HepG2 (cell line): ENCODE results near the gene WBP1. TPM values are rescaled to one million over a fixed set of nuclear protein-coding genes. Genes with fewer than 3 reads are reported as not detected.

Experiments
- CBX5 ChIP-seq: sonication (generic); formaldehyde crosslinking; IDR thresholded peaks from 2 replicates; pipeline ENCODE4 v1.4.0; 2020; ENCODE audit warnings: missing genetic modification reagents, borderline replicate concordance
- EEA1 ChIP-seq: sonication (generic); formaldehyde crosslinking; IDR thresholded peaks from 2 replicates; pipeline ENCODE4 v1.5.1; 2020; ENCODE audit warnings: mild to moderate bottlenecking, missing genetic modification reagents, borderline replicate concordance
- FUBP1 ChIP-seq: sonication (generic); formaldehyde crosslinking; IDR thresholded peaks from 2 replicates; pipeline ENCODE4 v1.5.1; 2020; ENCODE audit warnings: missing genetic modification reagents, mild to moderate bottlenecking, borderline replicate concordance
- MAFK ChIP-seq, 2 experiments: IDR thresholded peaks in 1 of 2; conservative IDR thresholded peaks in 1 of 2; 2 replicates each; pipeline ENCODE4 v1.6.1; 2011; ENCODE audit warnings: improper control_type of control experiment in 2 of 2, low read length in 2 of 2
- NCOA1 ChIP-seq: sonication (generic); formaldehyde crosslinking; IDR thresholded peaks from 2 replicates; pipeline ENCODE4 v1.9.0; 2021; ENCODE audit warnings: missing genetic modification reagents
- NCOR1 ChIP-seq: fragments of 200-600 bp; sonication (generic); IDR thresholded peaks from 2 replicates; pipeline ENCODE4 v1.7.0; 2017; ENCODE audit warnings: antibody characterized with exemption, low read length, borderline replicate concordance
- NR3C1 ChIP-seq: sonication (generic); formaldehyde crosslinking; IDR thresholded peaks from 2 replicates; pipeline ENCODE4 v1.4.0; 2020; ENCODE audit warnings: missing genetic modification reagents
- RBM39 ChIP-seq: fragments of 200-400 bp; formaldehyde crosslinking; IDR thresholded peaks from one replicate; pipeline ENCODE4 v1.6.1; 2018; ENCODE audit warnings: antibody characterized with exemption, mild to moderate bottlenecking, low read depth, low read length; ENCODE audit not compliant: poor library complexity, severe bottlenecking
- SNAPC2 ChIP-seq: sonication (generic); formaldehyde crosslinking; IDR thresholded peaks from 2 replicates; pipeline ENCODE4 v1.8.1; 2022; ENCODE audit warnings: mild to moderate bottlenecking, missing genetic modification reagents
- TFE3 ChIP-seq: IDR thresholded peaks from 2 replicates; pipeline ENCODE4 v1.6.1; 2016
- THYN1 ChIP-seq: sonication (generic); formaldehyde crosslinking; IDR thresholded peaks from 2 replicates; pipeline ENCODE4 v1.8.1; 2023; ENCODE audit warnings: low read depth, mild to moderate bottlenecking, moderate library complexity, missing genetic modification reagents, borderline replicate concordance
- ZC3H4 ChIP-seq: sonication (generic); formaldehyde crosslinking; IDR thresholded peaks from 2 replicates; pipeline ENCODE4 v1.4.0; 2020; ENCODE audit warnings: missing genetic modification reagents, borderline replicate concordance
- ZNF629 ChIP-seq: sonication (generic); formaldehyde crosslinking; conservative IDR thresholded peaks from 2 replicates; pipeline ENCODE4 v1.5.0; 2020; ENCODE audit warnings: missing genetic modification reagents
- ZNF660 ChIP-seq: sonication (generic); formaldehyde crosslinking; IDR thresholded peaks from 2 replicates; pipeline ENCODE4 v1.5.1; 2020; ENCODE audit warnings: mild to moderate bottlenecking, low read depth, missing genetic modification reagents, borderline replicate concordance
- ZSCAN29 ChIP-seq: sonication (generic); formaldehyde crosslinking; conservative IDR thresholded peaks from 2 replicates; pipeline ENCODE4 v1.4.0; 2020; ENCODE audit warnings: mild to moderate bottlenecking, missing genetic modification reagents
- polyA plus RNA-seq, 8 experiments: library from polyadenylated mRNA; depleted of rRNA in 3 of 8; stranded (reverse) in 7 of 8; unstranded in 1 of 8; fragments of >200 nt; fragmentation: Illumina TruSeq in 4 of 8; extraction: Trizol in 4 of 8; gene quantifications; 2 replicates each; pipeline versions ENCODE4 v1.2.1 to v1.2.3, GENCODE V29; 2011 to 2016; ENCODE audit warnings: low read depth in 4 of 8, missing spikeins in 1 of 8, mixed read lengths in 1 of 8; ENCODE audit not compliant: insufficient read depth in 1 of 8
- total RNA-seq, 5 experiments: library from RNA; depleted of rRNA; stranded (reverse); fragments of >200 nt; fragmentation: Illumina TruSeq; extraction: Trizol; gene quantifications; 2 replicates each; pipeline ENCODE4 v1.2.3, GENCODE V29; 2016; ENCODE audit warnings: low read depth in 1 of 5
- TF ChIP-seq, protein P1 (sequence below): IDR thresholded peaks from 2 replicates; pipeline ENCODE4 v1.6.1; 2016
- TF ChIP-seq, protein P2 (sequence below): conservative IDR thresholded peaks from 2 replicates; pipeline ENCODE4 v1.6.1; 2018; ENCODE audit warnings: missing genetic modification reagents
- TF ChIP-seq, protein P3 (sequence below): sonication (generic); formaldehyde crosslinking; IDR thresholded peaks from 2 replicates; pipeline ENCODE4 v1.4.0; 2020; ENCODE audit warnings: mild to moderate bottlenecking, low read depth, missing genetic modification reagents

Gene WBP1
- total and polyA plus RNA-seq, 2 of the 13 experiments (the other 11 are each of a cell fraction or from before 2014, with no cell fraction given) = 38.8 to 85.7 TPM

GRCh38 chr2:74503506-74504475 lies 45.6 kb downstream of the WBP1 start (continued):
- TF ChIP-seq CBX5 (CRISPR knock-in tag) (no peak), SNAPC2 (no peak), MAFK (conservative IDR thresholded peaks at IDR 0.05 in 1 of 2, IDR thresholded peaks at IDR 0.05 in 1 of 2; ENCODE audit: low read length in 2 of 2) (no peak), ZNF629 (no peak), FUBP1 (CRISPR knock-in tag) (no peak), RBM39 (peak; percentile 48), TFE3 (CRISPR knock-in tag) (no peak), ZC3H4 (CRISPR knock-in tag) (no peak), ZNF660 (CRISPR knock-in tag) (no peak), NR3C1 (CRISPR knock-in tag) (no peak), THYN1 (CRISPR knock-in tag) (no peak), ZSCAN29 (CRISPR knock-in tag) (no peak), EEA1 (no peak), NCOA1 (CRISPR knock-in tag) (no peak), NCOR1 (no peak)
- TF ChIP-seq, protein P1, sequence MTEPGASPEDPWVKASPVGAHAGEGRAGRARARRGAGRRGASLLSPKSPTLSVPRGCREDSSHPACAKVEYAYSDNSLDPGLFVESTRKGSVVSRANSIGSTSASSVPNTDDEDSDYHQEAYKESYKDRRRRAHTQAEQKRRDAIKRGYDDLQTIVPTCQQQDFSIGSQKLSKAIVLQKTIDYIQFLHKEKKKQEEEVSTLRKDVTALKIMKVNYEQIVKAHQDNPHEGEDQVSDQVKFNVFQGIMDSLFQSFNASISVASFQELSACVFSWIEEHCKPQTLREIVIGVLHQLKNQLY (CRISPR knock-in tag) = no peak
- TF ChIP-seq, protein P2, sequence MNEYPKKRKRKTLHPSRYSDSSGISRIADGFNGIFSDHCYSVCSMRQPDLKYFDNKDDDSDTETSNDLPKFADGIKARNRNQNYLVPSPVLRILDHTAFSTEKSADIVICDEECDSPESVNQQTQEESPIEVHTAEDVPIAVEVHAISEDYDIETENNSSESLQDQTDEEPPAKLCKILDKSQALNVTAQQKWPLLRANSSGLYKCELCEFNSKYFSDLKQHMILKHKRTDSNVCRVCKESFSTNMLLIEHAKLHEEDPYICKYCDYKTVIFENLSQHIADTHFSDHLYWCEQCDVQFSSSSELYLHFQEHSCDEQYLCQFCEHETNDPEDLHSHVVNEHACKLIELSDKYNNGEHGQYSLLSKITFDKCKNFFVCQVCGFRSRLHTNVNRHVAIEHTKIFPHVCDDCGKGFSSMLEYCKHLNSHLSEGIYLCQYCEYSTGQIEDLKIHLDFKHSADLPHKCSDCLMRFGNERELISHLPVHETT (CRISPR knock-in tag) = no peak
- TF ChIP-seq, protein P3, sequence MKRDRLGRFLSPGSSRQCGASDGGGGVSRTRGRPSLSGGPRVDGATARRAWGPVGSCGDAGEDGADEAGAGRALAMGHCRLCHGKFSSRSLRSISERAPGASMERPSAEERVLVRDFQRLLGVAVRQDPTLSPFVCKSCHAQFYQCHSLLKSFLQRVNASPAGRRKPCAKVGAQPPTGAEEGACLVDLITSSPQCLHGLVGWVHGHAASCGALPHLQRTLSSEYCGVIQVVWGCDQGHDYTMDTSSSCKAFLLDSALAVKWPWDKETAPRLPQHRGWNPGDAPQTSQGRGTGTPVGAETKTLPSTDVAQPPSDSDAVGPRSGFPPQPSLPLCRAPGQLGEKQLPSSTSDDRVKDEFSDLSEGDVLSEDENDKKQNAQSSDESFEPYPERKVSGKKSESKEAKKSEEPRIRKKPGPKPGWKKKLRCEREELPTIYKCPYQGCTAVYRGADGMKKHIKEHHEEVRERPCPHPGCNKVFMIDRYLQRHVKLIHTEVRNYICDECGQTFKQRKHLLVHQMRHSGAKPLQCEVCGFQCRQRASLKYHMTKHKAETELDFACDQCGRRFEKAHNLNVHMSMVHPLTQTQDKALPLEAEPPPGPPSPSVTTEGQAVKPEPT (CRISPR knock-in tag) = no peak
